GM18861 (cell line): ENCODE results near the gene DOCK7.
"Not testable (repeated sequence)": the region's sequence is repeated elsewhere in the genome, so short reads cannot be mapped to it uniquely, and the experiment has no call there.

Source experiments
- ATAC-seq: cut with Tn5 transposase; IDR thresholded peaks from one replicate; pipeline ENCODE4 v1.9.1; 2021; ENCODE audit not compliant: unreplicated experiment

DOCK7 gene

DNA sequence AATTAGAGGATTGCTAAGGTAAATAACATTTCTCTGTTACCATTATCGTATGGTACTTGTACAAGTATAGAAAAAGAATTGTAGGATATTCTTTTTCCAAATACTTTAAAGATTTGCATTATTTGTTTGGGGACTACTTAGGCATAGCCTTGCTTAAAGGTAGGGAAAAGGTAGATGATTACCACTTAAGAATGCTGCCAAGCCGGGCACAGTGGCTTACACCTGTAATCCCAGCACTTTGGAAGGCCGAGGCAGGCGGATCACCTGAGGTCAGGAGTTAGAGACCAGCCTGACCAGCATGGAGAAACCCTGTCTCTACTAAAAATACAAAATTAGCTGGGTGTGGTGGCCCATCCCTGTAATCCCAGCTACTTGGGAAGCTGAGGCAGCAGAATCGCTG lies 10.0 kb upstream of the DOCK7 start:
- not testable (repeated sequence) for ATAC-seq

DNA sequence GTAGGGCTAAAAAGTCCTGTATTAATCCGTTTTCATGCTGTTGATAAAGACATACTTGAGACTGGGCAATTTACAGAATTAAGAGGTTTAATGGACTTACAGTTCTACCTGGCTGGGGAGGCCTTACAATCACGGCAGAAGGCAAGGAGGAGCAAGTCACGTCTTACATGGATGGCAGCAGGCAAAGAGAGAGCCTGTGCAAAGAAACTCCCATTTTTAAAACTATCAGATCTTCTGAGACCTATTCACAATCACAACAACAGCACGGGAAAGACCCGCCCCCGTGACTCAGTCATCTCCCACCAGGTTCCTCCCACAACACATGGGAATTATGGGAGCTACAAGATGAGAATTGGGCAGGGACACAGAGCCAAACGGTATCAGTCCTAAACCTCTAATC lies 6.3 kb upstream of the DOCK7 start:
- not testable (repeated sequence) for ATAC-seq

- no peak for ATAC-seq
Measured at GRCh38 chr1:62693123-62693522, 4.9 kb upstream of the DOCK7 start.

DNA sequence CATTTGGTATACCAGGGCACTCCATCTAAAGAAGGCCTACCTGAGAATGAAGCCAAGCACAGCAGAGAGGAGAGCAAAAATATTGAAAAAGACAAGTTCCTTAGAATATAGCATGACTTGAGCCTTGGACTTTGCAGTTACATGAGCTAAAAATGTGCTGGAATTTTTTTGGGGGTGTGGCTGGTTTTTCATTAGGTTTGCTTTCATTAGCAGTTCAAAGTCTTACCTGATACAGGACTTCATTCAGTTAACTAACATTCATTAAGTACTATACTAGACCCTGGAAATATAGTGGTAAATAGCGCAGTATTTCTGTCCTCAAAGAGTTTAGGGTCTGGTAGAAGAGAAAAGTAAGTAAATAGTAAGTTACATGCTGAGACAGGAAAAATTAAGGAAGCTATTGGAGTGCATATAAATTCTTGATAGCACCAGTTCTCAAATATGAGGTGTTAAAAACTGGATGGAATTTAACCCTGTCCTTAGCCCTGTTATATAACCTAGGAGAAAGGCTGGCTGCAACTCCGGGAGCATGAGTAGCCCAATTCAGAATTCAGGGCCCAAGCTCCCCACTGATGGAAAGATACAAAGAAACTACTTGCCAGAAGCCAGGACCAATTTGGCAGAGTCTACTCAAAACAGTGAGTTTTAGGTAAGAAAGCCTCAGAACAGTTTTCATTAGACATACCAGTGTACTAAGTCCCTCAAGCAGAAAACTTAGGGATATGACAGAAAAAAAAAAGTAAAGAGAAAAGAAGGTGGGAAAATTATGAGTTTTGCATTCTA lies 3.1 kb upstream of the DOCK7 start:
- ATAC-seq, result no peak

- no peak for ATAC-seq
Measured at GRCh38 chr1:62689524-62689923, 1.3 kb upstream of the DOCK7 start.

- no peak for ATAC-seq
Measured at GRCh38 chr1:62688687-62689085, 500 bp upstream of the DOCK7 start.

GRCh38 chr1:62687421-62687902 lies 724 bp downstream of the DOCK7 start:
- peak; percentile 14 for ATAC-seq

DNA sequence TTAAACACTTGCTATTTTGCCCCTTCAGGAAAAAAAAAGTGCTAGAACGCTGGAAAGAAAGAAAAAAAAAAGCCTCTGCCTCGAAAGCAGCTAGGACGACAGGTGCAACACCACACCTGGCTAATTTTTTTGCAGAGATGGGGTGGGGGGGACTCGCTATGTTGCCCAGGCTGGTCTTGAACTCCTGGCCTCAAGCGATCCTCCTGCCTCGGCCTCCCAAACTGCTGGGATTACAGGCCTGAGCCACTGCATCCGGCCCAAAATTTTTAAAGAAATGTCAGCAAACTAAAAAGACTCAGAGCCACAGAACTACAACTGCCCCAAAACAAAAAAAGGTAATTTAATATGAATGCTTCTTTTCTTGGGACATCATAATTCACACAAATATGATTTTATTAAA lies 1.4 kb downstream of the DOCK7 start:
- no peak for ATAC-seq

DNA sequence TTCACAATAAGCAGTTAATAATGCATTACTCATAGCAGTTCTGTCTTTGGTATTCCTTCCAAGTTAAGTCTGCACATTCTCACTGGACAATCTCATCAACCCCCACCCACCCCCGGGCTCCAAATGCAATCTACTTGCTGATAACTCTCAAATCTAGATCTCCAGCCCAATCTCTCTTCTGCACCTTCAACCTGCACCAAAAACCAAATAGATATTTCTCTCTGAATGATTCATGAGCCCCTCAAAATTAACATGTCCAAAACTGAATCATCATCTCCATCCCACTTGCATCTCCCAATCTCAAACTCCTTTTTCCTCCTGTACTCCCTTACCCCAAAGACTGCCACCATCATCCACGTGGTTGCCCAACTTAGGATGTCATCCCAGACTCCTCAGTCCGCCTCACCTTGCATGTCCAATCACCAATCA lies 2.7 kb downstream of the DOCK7 start:
- no peak for ATAC-seq

DNA sequence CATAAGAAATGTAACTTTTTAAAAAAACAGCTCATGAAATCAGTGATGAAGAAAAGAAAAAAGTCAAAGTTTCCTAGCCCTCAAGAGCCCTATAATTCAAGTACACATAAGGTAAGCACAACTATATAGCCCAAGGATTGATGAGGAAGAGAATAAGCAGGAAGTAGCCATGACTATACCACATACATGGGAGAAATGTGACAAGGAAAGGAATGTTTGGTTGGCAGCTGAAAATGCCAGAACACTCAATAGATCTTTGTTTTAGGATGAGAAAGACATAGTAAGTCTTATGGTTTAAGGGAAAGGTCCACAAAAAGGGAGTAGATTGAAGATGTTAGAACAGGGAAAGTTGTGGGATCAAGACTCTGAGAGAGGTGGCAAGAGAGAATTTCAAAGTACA lies 5.7 kb downstream of the DOCK7 start:
- ATAC-seq, result no peak

DNA sequence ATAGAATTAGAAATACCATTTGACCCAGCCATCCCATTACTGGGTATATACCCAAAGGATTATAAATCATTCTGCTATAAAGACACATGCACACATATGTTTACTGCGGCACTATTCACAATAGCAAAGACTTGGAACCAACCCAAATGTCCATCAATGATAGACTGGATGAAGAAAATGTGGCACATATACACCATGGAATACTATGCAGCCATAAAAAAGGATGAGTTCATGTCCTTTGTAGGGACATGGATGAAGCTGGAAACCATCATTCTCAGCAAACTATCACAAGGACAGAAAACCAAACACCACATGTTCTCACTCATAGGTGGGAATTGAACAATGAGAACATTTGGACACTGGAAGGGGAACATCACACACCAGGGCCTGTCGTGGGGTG lies 7.2 kb downstream of the DOCK7 start:
- ATAC-seq, result not testable (repeated sequence)

GRCh38 chr1:62677822-62678221 lies 10.4 kb downstream of the DOCK7 start:
- not testable (repeated sequence) for ATAC-seq

- no peak for ATAC-seq
Measured at GRCh38 chr1:62676611-62677356, 11.4 kb downstream of the DOCK7 start.

- ATAC-seq, result no peak
Measured at GRCh38 chr1:62673629-62674028, 14.6 kb downstream of the DOCK7 start.

- ATAC-seq, result no peak
Measured at GRCh38 chr1:62672029-62672428, 16.2 kb downstream of the DOCK7 start.

DNA sequence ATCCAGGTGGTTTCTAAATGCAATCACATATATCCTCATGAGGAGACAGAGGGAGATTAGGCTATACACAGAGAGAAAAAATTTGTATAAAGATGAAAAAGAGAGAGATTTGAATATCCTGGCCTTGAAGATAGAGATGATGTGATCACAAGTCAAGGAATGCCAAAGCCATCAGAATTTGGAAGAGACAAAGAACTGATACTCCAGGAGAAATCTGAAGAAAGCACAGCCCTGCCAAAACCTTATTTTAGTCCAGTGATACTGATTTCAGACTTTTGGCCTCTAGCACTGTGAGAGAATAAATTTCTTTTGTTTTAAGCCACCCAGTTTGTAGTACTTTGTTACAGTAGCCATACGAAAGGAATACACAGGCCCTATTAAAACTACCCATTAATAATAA lies 33.4 kb downstream of the DOCK7 start:
- ATAC-seq, result no peak

DNA sequence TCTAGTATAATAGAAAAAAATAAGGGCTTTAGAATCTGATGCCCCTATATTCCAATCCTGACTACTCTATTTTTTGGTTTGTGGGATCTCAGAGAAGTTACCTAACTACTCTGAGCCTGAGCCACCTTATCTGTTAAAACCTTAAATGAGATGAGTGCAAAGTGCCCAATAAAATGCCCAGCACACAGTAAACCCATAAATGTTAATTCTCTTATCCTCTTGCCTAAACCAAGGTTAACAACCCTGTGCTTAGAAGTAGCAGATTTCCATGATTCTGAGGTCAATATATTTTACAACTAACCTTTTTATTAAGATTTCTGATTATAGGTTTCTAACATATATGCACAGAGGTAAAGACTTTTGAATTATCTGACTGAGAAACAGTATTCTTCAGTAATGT lies 35.8 kb downstream of the DOCK7 start:
- no peak for ATAC-seq

DNA sequence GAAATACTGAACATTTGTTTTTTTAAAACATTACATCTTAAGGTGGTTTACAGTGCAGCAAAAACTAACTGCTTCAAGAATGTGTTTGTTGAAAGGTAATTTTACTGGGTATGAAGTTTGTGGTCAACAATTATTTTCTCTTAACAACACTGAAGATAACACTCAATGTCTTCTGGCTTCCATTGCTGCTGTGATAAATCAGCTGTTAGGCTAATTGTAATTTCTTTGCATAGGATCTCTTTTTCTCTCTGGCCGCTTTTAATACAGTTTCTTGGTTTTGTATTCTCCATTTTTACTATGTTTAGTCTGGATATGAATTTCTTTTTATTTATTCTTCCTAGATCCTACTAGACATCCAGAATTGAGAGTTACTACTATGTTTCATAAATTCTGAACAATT lies 44.9 kb downstream of the DOCK7 start:
- ATAC-seq, result no peak

GRCh38 chr1:62637392-62638105 lies 50.6 kb downstream of the DOCK7 start:
- no peak for ATAC-seq

DNA sequence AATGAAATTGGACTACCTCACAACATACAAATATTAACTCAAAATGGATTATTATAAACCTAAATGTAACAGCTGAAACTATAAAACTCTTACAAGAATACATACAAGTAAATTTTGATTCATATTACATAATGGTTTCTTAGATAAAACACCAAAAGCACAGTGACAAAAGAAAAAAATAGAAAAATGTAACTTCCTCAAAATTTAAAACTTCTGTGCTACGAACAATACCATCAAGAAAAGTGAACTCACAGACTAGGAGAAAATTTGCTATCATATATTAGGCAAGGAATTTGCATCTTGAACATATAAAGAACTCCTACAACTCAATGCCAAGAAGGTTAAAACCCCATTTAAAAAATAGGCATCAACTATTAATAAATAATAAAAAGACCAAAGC lies 59.7 kb downstream of the DOCK7 start:
- no peak for ATAC-seq

GRCh38 chr1:62625415-62625814 lies 62.8 kb downstream of the DOCK7 start:
- ATAC-seq, result peak; percentile 50

- ATAC-seq, result peak; percentile 93
Measured at GRCh38 chr1:62621907-62622306, 66.3 kb downstream of the DOCK7 start.
